HepG2 (cell line): Measurements from ENCODE around the gene CYB5B. TPM values are rescaled to one million over a fixed set of nuclear protein-coding genes. Genes with fewer than 3 reads are reported as not detected.

Experiments
- ATF3 ChIP-seq: sonication (generic); formaldehyde crosslinking; IDR thresholded peaks from 2 replicates; pipeline ENCODE4 v1.4.0; 2020; ENCODE audit warnings: missing genetic modification reagents
- BCL3 ChIP-seq: sonication (generic); formaldehyde crosslinking; IDR thresholded peaks from 2 replicates; pipeline ENCODE4 v1.5.1; 2020; ENCODE audit warnings: mild to moderate bottlenecking, missing genetic modification reagents, moderate library complexity
- BCLAF1 ChIP-seq: fragments of 450-650 bp; IDR thresholded peaks from 2 replicates; pipeline ENCODE4 v1.6.1; 2017; ENCODE audit warnings: mild to moderate bottlenecking
- CSRNP1 ChIP-seq: sonication (generic); formaldehyde crosslinking; IDR thresholded peaks from 2 replicates; pipeline ENCODE4 v1.8.1; 2023; ENCODE audit warnings: mild to moderate bottlenecking, missing genetic modification reagents
- ETV5 ChIP-seq: IDR thresholded peaks from 2 replicates; pipeline ENCODE4 v1.6.1; 2018; ENCODE audit warnings: missing biosample characterization, missing genetic modification reagents, inconsistent platforms, borderline replicate concordance
- KLF16 ChIP-seq, 2 experiments: sonication (generic) in 1 of 2; formaldehyde crosslinking in 1 of 2; IDR thresholded peaks; 2 replicates each; pipeline versions ENCODE4 v1.6.1 to v1.8.0; 2016 to 2023; ENCODE audit warnings: missing genetic modification reagents in 2 of 2, missing compliant biosample characterization in 1 of 2
- NAIF1 ChIP-seq: sonication (generic); formaldehyde crosslinking; IDR thresholded peaks from 2 replicates; pipeline ENCODE4 v1.5.0; 2020; ENCODE audit warnings: mild to moderate bottlenecking, missing genetic modification reagents, borderline replicate concordance
- NKX3-1 ChIP-seq: sonication (generic); formaldehyde crosslinking; IDR thresholded peaks from 2 replicates; pipeline ENCODE4 v1.5.0; 2020; ENCODE audit warnings: missing genetic modification reagents
- USF2 ChIP-seq, 2 experiments: sonication (generic) in 1 of 2; formaldehyde crosslinking in 1 of 2; IDR thresholded peaks; 2 replicates each; pipeline versions ENCODE4 v1.5.1 to v1.6.1; 2011 to 2020; ENCODE audit warnings: borderline replicate concordance in 1 of 2, low read depth in 1 of 2, low read length in 1 of 2, mild to moderate bottlenecking in 1 of 2, missing genetic modification reagents in 1 of 2, moderate library complexity in 1 of 2
- ZC3H4 ChIP-seq: sonication (generic); formaldehyde crosslinking; IDR thresholded peaks from 2 replicates; pipeline ENCODE4 v1.4.0; 2020; ENCODE audit warnings: missing genetic modification reagents, borderline replicate concordance
- ZNF33A ChIP-seq: sonication (generic); formaldehyde crosslinking; IDR thresholded peaks from 2 replicates; pipeline ENCODE4 v1.5.1; 2020; ENCODE audit warnings: missing genetic modification reagents, mild to moderate bottlenecking, moderate library complexity, borderline replicate concordance
- ZNF570 ChIP-seq: sonication (generic); formaldehyde crosslinking; IDR thresholded peaks from 2 replicates; pipeline ENCODE4 v1.4.0; 2020; ENCODE audit warnings: mild to moderate bottlenecking, missing genetic modification reagents, borderline replicate concordance
- ZSCAN12 ChIP-seq: sonication (generic); formaldehyde crosslinking; IDR thresholded peaks from 2 replicates; pipeline ENCODE4 v1.9.0; 2021; ENCODE audit warnings: mild to moderate bottlenecking, missing genetic modification reagents
- ZSCAN20 ChIP-seq: sonication (generic); formaldehyde crosslinking; IDR thresholded peaks from 2 replicates; pipeline ENCODE4 v1.4.0; 2020; ENCODE audit warnings: missing genetic modification reagents, mild to moderate bottlenecking, borderline replicate concordance
- ZSCAN30 ChIP-seq: sonication (generic); formaldehyde crosslinking; IDR thresholded peaks from 2 replicates; pipeline ENCODE4 v1.5.0; 2020; ENCODE audit warnings: mild to moderate bottlenecking, missing genetic modification reagents
- ZSCAN5A ChIP-seq: sonication (generic); formaldehyde crosslinking; IDR thresholded peaks from 2 replicates; pipeline ENCODE4 v1.8.0; 2022; ENCODE audit warnings: mild to moderate bottlenecking, missing genetic modification reagents, borderline replicate concordance
- polyA plus RNA-seq, 8 experiments: library from polyadenylated mRNA; depleted of rRNA in 3 of 8; stranded (reverse) in 7 of 8; unstranded in 1 of 8; fragments of >200 nt; fragmentation: Illumina TruSeq in 4 of 8; extraction: Trizol in 4 of 8; gene quantifications; 2 replicates each; pipeline versions ENCODE4 v1.2.1 to v1.2.3, GENCODE V29; 2011 to 2016; ENCODE audit warnings: low read depth in 4 of 8, missing spikeins in 1 of 8, mixed read lengths in 1 of 8; ENCODE audit not compliant: insufficient read depth in 1 of 8
- total RNA-seq, 5 experiments: library from RNA; depleted of rRNA; stranded (reverse); fragments of >200 nt; fragmentation: Illumina TruSeq; extraction: Trizol; gene quantifications; 2 replicates each; pipeline ENCODE4 v1.2.3, GENCODE V29; 2016; ENCODE audit warnings: low read depth in 1 of 5

The CYB5B gene
- total and polyA plus RNA-seq, 2 of the 13 experiments (the other 11 are each of a cell fraction or from before 2014, with no cell fraction given), result 234 to 432 TPM

GRCh38 chr16:69424053-69424934, at the start of gene CYB5B (continued):
- TF ChIP-seq BCLAF1, result no peak
- TF ChIP-seq ZNF33A (CRISPR knock-in tag), result no peak
- peak in 1 of 2 experiments; percentile 91; a peak in 2 of 4 replicates for TF ChIP-seq KLF16 (CRISPR knock-in tag; IDR thresholded peaks at IDR 0.05)
- TF ChIP-seq ZSCAN5A, result peak; percentile 17; the same call in 1 of the 2 replicates
- peak; percentile 31; the same call in 1 of the 2 replicates for TF ChIP-seq CSRNP1 (CRISPR knock-in tag)
- TF ChIP-seq ZNF570 (CRISPR knock-in tag), result no peak
- 0 out of 2 replicates have a peak, but pooled peaks have one; percentile 23 for TF ChIP-seq ATF3 (CRISPR knock-in tag)
- TF ChIP-seq ZSCAN12, result no peak
- 0 out of 2 replicates have a peak, but pooled peaks have one; percentile 78 for TF ChIP-seq ZSCAN30 (CRISPR knock-in tag)
- TF ChIP-seq BCL3, result peak; percentile 50
- TF ChIP-seq USF2 (IDR thresholded peaks at IDR 0.05; ENCODE audit: low read depth, low read length), result no peak
- TF ChIP-seq USF2 (CRISPR knock-in tag; IDR thresholded peaks at IDR 0.05; ENCODE audit: borderline replicate concordance), result peak; percentile 57; the same call in 1 of the 2 replicates
- no peak for TF ChIP-seq ZSCAN20 (CRISPR knock-in tag)
- TF ChIP-seq NAIF1 (CRISPR knock-in tag), result 0 out of 2 replicates have a peak, but pooled peaks have one; percentile 30
- TF ChIP-seq NKX3-1 (CRISPR knock-in tag), result no peak
- TF ChIP-seq ZC3H4, result peak; percentile 34; the same call in 1 of the 2 replicates
- TF ChIP-seq ETV5 (CRISPR knock-in tag), result peak; percentile 81
